HL-60 (cell line): ENCODE data around the gene NHERF1.

Source experiments
- DNase-seq, 2 experiments: peaks; one replicate each; pipeline ENCODE4 v3.0.0-alpha.2; 2010 to 2020; ENCODE audit warnings: low read depth in 1 of 2, low spot score in 1 of 2
- H3K27ac ChIP-seq: fragments of 250-450 bp; sonication (Bioruptor Pico); replicated peaks from 2 replicates; pipeline ENCODE4 v1.5.1; 2020; ENCODE audit warnings: mild to moderate bottlenecking, moderate library complexity
- H3K27me3 ChIP-seq: fragments of 250-450 bp; sonication (Bioruptor Pico); 2 replicates; pipeline ENCODE4 v1.5.1; 2021; ENCODE audit warnings: mild to moderate bottlenecking, moderate library complexity; ENCODE audit not compliant: insufficient read depth, poor library complexity, severe bottlenecking
- H3K4me3 ChIP-seq: replicated peaks from 2 replicates; pipeline ENCODE4 v1.5.1; 2011; ENCODE audit warnings: mild to moderate bottlenecking, control low read depth, low read length; ENCODE audit not compliant: insufficient read depth
- GABPA ChIP-seq: IDR thresholded peaks from 2 replicates; pipeline ENCODE4 v1.6.1; 2012; ENCODE audit warnings: low read depth
- POLR2AphosphoS5 ChIP-seq: IDR thresholded peaks from 2 replicates; pipeline ENCODE4 v1.6.1; 2012; ENCODE audit warnings: low read depth
- SPI1 ChIP-seq: IDR thresholded peaks from 2 replicates; pipeline ENCODE4 v1.6.1; 2012; ENCODE audit warnings: low read depth, mild to moderate bottlenecking, borderline replicate concordance
- TF ChIP-seq, protein P1 (sequence below): IDR thresholded peaks from one replicate; pipeline ENCODE4 v1.5.1; 2011; ENCODE audit warnings: low read length, control low read depth, inconsistent platforms; ENCODE audit not compliant: insufficient read depth
- TF ChIP-seq, protein P2 (sequence below): IDR thresholded peaks from 2 replicates; pipeline ENCODE4 v1.6.1; 2012; ENCODE audit warnings: low read depth; ENCODE audit not compliant: insufficient replicate concordance

Gene NHERF1

DNA sequence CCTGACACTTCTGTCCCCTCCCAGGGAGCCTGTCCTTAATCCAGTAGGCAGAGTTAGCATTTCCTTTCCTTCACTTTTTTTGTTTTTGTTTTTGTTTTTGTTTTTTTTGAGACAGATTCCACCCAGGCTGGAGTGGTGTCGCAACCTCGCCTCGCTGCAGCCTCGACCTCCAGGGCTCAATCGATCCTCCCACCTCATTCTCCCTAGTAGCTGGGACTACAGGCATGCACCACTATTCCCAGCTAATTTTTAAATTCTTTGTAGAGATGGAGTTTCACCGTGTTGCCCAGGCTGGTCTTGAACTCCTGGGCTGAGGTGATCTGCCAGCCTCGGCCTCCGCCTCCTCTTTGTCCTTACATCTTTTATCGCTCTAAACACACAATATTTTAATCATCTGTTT lies 4.0 kb downstream of the NHERF1 start:
- no peak for DNase-seq
- no peaks in the 10 kb centered on the region for H3K27me3 ChIP-seq
- no peak overlapping the region for H3K4me3 ChIP-seq
- TF ChIP-seq GABPA (no peak), SPI1 (no peak), POLR2AphosphoS5 (no peak)
- TF ChIP-seq, protein P1, sequence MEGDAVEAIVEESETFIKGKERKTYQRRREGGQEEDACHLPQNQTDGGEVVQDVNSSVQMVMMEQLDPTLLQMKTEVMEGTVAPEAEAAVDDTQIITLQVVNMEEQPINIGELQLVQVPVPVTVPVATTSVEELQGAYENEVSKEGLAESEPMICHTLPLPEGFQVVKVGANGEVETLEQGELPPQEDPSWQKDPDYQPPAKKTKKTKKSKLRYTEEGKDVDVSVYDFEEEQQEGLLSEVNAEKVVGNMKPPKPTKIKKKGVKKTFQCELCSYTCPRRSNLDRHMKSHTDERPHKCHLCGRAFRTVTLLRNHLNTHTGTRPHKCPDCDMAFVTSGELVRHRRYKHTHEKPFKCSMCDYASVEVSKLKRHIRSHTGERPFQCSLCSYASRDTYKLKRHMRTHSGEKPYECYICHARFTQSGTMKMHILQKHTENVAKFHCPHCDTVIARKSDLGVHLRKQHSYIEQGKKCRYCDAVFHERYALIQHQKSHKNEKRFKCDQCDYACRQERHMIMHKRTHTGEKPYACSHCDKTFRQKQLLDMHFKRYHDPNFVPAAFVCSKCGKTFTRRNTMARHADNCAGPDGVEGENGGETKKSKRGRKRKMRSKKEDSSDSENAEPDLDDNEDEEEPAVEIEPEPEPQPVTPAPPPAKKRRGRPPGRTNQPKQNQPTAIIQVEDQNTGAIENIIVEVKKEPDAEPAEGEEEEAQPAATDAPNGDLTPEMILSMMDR: no peak
- TF ChIP-seq, protein P2, sequence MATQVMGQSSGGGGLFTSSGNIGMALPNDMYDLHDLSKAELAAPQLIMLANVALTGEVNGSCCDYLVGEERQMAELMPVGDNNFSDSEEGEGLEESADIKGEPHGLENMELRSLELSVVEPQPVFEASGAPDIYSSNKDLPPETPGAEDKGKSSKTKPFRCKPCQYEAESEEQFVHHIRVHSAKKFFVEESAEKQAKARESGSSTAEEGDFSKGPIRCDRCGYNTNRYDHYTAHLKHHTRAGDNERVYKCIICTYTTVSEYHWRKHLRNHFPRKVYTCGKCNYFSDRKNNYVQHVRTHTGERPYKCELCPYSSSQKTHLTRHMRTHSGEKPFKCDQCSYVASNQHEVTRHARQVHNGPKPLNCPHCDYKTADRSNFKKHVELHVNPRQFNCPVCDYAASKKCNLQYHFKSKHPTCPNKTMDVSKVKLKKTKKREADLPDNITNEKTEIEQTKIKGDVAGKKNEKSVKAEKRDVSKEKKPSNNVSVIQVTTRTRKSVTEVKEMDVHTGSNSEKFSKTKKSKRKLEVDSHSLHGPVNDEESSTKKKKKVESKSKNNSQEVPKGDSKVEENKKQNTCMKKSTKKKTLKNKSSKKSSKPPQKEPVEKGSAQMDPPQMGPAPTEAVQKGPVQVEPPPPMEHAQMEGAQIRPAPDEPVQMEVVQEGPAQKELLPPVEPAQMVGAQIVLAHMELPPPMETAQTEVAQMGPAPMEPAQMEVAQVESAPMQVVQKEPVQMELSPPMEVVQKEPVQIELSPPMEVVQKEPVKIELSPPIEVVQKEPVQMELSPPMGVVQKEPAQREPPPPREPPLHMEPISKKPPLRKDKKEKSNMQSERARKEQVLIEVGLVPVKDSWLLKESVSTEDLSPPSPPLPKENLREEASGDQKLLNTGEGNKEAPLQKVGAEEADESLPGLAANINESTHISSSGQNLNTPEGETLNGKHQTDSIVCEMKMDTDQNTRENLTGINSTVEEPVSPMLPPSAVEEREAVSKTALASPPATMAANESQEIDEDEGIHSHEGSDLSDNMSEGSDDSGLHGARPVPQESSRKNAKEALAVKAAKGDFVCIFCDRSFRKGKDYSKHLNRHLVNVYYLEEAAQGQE: no peak
- H3K27ac ChIP-seq: peak overlapping the region; percentile 64

DNA sequence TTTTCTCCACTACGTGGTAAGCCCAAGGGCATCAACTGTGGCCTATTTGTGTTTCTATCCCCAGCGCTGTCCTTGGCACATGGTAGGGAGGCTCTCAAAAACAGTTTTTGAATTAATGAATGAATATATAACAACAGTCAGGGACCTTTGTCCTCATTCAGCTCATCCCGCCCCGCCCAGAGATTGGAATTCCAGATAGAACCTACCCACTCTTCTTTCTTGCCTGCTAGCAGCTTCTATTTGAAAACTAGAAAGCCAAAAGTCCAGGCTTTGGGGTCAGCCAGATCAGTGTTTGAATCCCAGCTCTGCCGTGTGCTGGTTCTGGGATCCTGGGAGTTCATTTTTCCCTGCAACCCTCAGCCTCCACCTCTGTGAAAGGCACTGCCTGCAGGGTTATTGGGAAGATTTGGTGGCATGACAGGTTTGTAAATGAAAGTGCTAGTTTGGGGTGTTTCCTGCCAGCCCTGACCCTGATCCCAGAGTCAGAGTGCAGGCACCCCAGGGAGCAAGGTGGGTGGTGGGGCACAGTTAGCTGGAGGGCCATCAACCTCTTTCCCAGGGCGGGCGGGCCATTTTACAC lies 4.5 kb downstream of the NHERF1 start:
- Histone ChIP-seq H3K27me3 (no peaks in the 10 kb centered on the region), H3K4me3 (no peak overlapping the region), H3K27ac (peak overlapping the region; percentile 64)
- no peak for TF ChIP-seq SPI1
- TF ChIP-seq POLR2AphosphoS5: no peak
- TF ChIP-seq, protein P2: no peak
- DNase-seq: no peak

DNA sequence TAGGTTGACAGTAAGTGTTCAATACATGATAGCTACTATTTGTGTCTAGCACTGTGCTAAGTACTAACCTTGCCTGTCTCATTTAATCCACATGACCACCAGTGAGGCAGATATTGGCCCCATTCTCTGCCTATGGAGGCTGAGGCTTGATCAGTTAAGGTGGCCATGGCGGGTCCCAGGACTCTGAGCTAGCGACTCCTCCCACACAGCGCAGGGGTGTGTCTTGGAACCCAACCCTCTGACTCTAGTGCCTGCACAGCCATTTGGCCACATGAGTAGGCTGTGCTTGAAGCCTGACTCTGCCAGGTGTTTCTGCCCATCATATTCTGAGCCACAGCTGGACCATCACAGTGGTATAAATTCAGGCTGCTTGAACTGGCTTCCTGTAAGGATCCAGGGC lies 6.4 kb downstream of the NHERF1 start:
- TF ChIP-seq GABPA: no peak
- no peak for TF ChIP-seq SPI1
- TF ChIP-seq, protein P1: no peak
- TF ChIP-seq, protein P2: no peak
- no peak for TF ChIP-seq POLR2AphosphoS5
- Histone ChIP-seq H3K27ac (no peak overlapping the region), H3K27me3 (no peaks in the 10 kb centered on the region), H3K4me3 (no peak overlapping the region)
- DNase-seq: no peak

DNA sequence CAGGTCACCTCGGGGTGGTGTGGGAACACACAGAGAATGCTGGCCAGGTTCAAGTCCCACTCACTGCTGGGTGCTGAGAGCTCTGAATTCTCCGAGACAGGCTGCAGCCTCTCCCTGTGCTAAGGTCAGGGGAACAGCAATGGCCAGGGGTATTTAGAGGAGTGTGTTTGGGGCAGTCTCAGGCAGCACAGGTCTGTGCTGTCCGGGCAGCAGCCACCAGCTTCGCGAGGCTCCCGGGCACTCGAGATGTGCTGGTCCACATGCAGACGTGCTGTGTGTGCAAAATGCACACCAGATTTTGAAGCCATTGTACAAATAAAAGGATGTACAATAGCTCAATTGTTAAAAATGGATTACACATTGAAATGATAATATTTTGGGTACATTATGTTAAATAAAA lies 7.1 kb downstream of the NHERF1 start:
- DNase-seq: no peak
- no peak for TF ChIP-seq POLR2AphosphoS5
- TF ChIP-seq, protein P1: no peak
- TF ChIP-seq SPI1: no peak
- no peak for TF ChIP-seq GABPA
- TF ChIP-seq, protein P2: no peak
- no peaks in the 10 kb centered on the region for H3K27me3 ChIP-seq
- no peak overlapping the region for H3K4me3 ChIP-seq
- H3K27ac ChIP-seq: no peak overlapping the region
